ENCODE measurements around the gene CST9.

DNA sequence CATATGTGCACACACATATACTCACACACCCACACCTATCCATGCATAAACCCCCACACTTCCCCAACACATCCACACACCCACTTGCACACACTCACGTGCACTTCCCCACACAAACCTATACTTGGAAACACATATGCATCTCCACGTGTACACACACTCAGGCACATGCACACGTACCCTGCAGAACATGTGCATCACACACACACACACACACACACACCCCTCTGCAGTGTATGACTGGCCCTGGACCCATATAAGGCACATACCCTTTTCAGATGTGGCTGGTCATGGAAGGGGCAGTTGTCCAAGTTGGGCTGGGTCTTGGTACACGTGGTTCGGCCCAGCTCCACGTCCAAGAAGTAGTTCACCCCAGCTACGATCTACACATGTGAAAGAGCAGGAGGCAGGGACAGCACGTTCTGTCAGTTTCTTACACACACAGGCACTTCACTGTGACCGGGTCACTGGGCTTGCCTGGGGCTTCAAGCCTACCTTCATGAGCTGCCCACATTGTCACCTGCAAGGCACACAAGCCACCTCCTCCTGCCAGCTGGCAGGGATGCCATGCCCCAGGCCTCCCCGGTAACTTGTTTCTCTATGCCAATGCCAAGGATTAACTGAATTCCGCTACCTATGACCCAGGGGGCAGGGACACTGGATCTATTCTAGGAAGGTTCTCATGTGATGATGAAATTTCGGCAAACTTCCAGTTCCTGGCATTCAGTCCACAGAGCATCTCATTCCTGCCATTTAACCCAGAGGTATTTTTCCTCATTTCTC, 29.5 kb upstream of the CST9 start:
- TF ChIP-seq POLR2A (IDR thresholded peaks at IDR 0.05), result no peak
- no peak for TF ChIP-seq CTCF (IDR thresholded peaks at IDR 0.05)
